ENCODE data around the gene MATN4.

GRCh38 chr20:45313943-45314342, 5.8 kb upstream of the MATN4 start:
- TF ChIP-seq POLR2A (IDR thresholded peaks at IDR 0.05) (no peak), CTCF (IDR thresholded peaks at IDR 0.05) (no peak), POLR2AphosphoS5 (IDR thresholded peaks at IDR 0.05) (no peak)

Data from transverse colon (tissue), 4 donors.